ENCODE results near the gene MARCHF6.

DNA sequence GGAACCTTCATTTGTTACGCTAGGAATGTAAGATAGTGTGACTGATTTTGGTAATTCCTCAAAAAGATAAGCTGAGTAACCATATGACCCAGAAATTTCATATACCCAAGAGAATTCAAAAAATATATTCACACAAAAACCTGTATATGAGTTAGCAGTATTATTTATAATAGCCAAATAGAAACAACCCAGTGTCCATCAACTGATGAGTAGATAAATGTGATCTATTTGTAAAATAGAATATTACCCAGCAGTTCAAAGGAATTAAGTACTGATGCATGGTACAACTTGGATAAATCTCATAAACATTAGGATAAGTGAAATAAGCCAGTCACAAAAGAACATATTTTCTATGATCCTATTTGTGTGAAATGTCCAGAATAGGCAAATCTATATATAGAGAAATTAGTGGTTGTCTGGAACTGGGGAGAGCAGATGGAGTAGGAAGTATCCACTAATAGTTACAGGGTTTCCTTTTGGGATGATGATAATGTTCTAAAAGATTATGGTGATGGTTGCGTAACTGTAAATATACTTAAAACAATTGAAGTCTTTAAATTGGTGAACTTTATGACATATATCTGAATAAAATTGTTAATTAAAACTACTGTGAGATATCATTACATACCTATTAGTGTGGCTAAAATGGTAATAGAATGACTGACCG lies 10.2 kb downstream of the MARCHF6 start:
- TF ChIP-seq JUND (IDR thresholded peaks at IDR 0.05) (no peak), RAD21 (IDR thresholded peaks at IDR 0.05; ENCODE audit: low read length) (no peak), FOSL2 (IDR thresholded peaks at IDR 0.05; ENCODE audit: borderline replicate concordance, low read depth) (no peak), YY1 (IDR thresholded peaks at IDR 0.05; ENCODE audit: low read depth) (no peak), NFIC (IDR thresholded peaks at IDR 0.05; ENCODE audit: borderline replicate concordance) (no peak), EZH2phosphoT487 (IDR thresholded peaks at IDR 0.05; ENCODE audit: borderline replicate concordance, low read depth) (no peak), RCOR1 (IDR thresholded peaks at IDR 0.05; ENCODE audit: low read length) (no peak), EP300 (IDR thresholded peaks at IDR 0.05; ENCODE audit: borderline replicate concordance in 1 of 2, low read depth in 1 of 2, low read length in 1 of 2) (no peak), FOXJ3 (CRISPR knock-in tag; IDR thresholded peaks at IDR 0.05) (no peak), MEF2A (IDR thresholded peaks at IDR 0.05; ENCODE audit: borderline replicate concordance, low read depth) (no peak)
- TF ChIP-seq, protein P1, sequence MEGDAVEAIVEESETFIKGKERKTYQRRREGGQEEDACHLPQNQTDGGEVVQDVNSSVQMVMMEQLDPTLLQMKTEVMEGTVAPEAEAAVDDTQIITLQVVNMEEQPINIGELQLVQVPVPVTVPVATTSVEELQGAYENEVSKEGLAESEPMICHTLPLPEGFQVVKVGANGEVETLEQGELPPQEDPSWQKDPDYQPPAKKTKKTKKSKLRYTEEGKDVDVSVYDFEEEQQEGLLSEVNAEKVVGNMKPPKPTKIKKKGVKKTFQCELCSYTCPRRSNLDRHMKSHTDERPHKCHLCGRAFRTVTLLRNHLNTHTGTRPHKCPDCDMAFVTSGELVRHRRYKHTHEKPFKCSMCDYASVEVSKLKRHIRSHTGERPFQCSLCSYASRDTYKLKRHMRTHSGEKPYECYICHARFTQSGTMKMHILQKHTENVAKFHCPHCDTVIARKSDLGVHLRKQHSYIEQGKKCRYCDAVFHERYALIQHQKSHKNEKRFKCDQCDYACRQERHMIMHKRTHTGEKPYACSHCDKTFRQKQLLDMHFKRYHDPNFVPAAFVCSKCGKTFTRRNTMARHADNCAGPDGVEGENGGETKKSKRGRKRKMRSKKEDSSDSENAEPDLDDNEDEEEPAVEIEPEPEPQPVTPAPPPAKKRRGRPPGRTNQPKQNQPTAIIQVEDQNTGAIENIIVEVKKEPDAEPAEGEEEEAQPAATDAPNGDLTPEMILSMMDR (IDR thresholded peaks at IDR 0.05): no peak
- TF ChIP-seq, protein P2, sequence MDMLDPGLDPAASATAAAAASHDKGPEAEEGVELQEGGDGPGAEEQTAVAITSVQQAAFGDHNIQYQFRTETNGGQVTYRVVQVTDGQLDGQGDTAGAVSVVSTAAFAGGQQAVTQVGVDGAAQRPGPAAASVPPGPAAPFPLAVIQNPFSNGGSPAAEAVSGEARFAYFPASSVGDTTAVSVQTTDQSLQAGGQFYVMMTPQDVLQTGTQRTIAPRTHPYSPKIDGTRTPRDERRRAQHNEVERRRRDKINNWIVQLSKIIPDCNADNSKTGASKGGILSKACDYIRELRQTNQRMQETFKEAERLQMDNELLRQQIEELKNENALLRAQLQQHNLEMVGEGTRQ (IDR thresholded peaks at IDR 0.05; ENCODE audit: borderline replicate concordance, low read depth, low read length): no peak
- TF ChIP-seq, protein P3, sequence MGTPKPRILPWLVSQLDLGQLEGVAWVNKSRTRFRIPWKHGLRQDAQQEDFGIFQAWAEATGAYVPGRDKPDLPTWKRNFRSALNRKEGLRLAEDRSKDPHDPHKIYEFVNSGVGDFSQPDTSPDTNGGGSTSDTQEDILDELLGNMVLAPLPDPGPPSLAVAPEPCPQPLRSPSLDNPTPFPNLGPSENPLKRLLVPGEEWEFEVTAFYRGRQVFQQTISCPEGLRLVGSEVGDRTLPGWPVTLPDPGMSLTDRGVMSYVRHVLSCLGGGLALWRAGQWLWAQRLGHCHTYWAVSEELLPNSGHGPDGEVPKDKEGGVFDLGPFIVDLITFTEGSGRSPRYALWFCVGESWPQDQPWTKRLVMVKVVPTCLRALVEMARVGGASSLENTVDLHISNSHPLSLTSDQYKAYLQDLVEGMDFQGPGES (IDR thresholded peaks at IDR 0.05; ENCODE audit: low read depth, low read length): no peak
- TF ChIP-seq, protein P4, sequence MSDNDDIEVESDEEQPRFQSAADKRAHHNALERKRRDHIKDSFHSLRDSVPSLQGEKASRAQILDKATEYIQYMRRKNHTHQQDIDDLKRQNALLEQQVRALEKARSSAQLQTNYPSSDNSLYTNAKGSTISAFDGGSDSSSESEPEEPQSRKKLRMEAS (IDR thresholded peaks at IDR 0.05; ENCODE audit: low read depth): no peak

All from SK-N-SH (cell line).